HG03521 (cell line): Measurements from ENCODE around the gene OR8K3.

ENCODE experiments used
- ATAC-seq: cut with Tn5 transposase; IDR thresholded peaks from one replicate; pipeline ENCODE4 v1.9.1; 2021; ENCODE audit warnings: mild to moderate bottlenecking, moderate library complexity; ENCODE audit not compliant: unreplicated experiment

The OR8K3 gene

GRCh38 chr11:56314844-56315243, at the start of gene OR8K3:
OR8K3 (plus strand) TSS chr11:56315144; CDS start chr11:56318307, 3,163 bp downstream.
- ATAC-seq = no peak

GRCh38 chr11:56271092-56271491, 43.9 kb upstream of the OR8K3 start:
- no peak for ATAC-seq

- ATAC-seq = no peak
Observed at GRCh38 chr11:56273854-56274253, 41.1 kb upstream of the OR8K3 start, which contains the start of gene OR5T1. OR5T1 (plus strand) TSS chr11:56274154; CDS start chr11:56275639, 1,485 bp downstream.

GRCh38 chr11:56292154-56292553, 22.8 kb upstream of the OR8K3 start, which contains the start of gene OR8H1:
OR8H1 (minus strand) TSS chr11:56292254; CDS start chr11:56291062, 1,192 bp downstream.
- no peak for ATAC-seq

GRCh38 chr11:56296898-56297297, 18.0 kb upstream of the OR8K3 start:
- no peak for ATAC-seq

- ATAC-seq = no peak
Observed at GRCh38 chr11:56307836-56308235, 7.1 kb upstream of the OR8K3 start.

GRCh38 chr11:56331861-56332491, 17.0 kb downstream of the OR8K3 start:
- no peak for ATAC-seq

GRCh38 chr11:56333156-56333555, 18.2 kb downstream of the OR8K3 start:
- no peak for ATAC-seq

GRCh38 chr11:56340289-56340688, 25.3 kb downstream of the OR8K3 start:
- ATAC-seq = no peak

GRCh38 chr11:56345739-56346138, 30.8 kb downstream of the OR8K3 start, which contains the start of gene OR8K1:
OR8K1 (plus strand) TSS chr11:56346039; CDS start chr11:56346039, 0 bp downstream.
- ATAC-seq = no peak

- ATAC-seq = no peak
Observed at GRCh38 chr11:56353991-56354390, 39.0 kb downstream of the OR8K3 start, which contains the start of gene OR8J1. OR8J1 (plus strand) TSS chr11:56354291; CDS start chr11:56360247, 5,956 bp downstream.
